ENCODE data around the gene APPBP2.

Gene APPBP2

DNA sequence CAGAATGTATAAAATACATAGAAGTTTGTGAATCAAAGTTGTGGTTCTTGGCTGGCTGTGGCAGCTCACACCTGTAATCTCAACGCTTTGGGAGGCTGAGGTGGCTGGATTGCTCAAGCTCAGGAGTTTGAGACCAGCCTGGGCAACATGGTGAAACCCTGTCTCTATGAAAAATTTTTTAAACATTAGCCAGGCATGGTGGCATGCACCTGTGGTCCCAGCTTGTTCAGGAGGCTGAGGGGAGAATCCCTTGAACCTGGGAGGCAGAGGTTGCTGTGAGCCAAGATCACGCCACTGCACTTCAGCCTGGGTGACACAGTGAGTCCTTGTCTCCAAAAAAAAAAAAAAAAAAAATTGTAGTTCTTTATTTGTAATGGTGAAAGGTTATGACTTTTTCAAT is 13.8 kb upstream of the APPBP2 start:
- no peaks in the 10 kb centered on the region for H3K4me1 ChIP-seq (ENCODE audit: control insufficient read depth, low read length)

GRCh38 chr17:60538726-60539125 is 12.7 kb upstream of the APPBP2 start:
- Histone ChIP-seq H3K4me3 (ENCODE audit: low read length) (no peak overlapping the region), H3K9me3 (ENCODE audit: control insufficient read depth, insufficient read depth, low read length) (no peaks in the 10 kb centered on the region), H3K4me1 (ENCODE audit: control insufficient read depth, low read length) (no peaks in the 10 kb centered on the region), H3K27me3 (ENCODE audit: control insufficient read depth, low read length) (no peaks in the 10 kb centered on the region), H3K9me2 (replicated peaks; ENCODE audit: control insufficient read depth, low read length) (no peaks in the 10 kb centered on the region), H3K27ac (ENCODE audit: low read depth, low read length) (no peak overlapping the region), H3K4me2 (ENCODE audit: low read length) (no peak overlapping the region), H3F3A (ENCODE audit: control insufficient read depth, insufficient read depth) (no peaks in the 10 kb centered on the region), H3K36me3 (ENCODE audit: control insufficient read depth, low read length) (no peaks in the 10 kb centered on the region), H3K79me2 (ENCODE audit: control insufficient read depth, low read length) (no peaks in the 10 kb centered on the region), H4K20me1 (ENCODE audit: control insufficient read depth, insufficient read depth, low read depth, low read length) (no peaks in the 10 kb centered on the region)
- TF ChIP-seq CTCF (IDR thresholded peaks at IDR 0.05; ENCODE audit: low read depth, low read length, poor library complexity, severe bottlenecking) (no peak), EZH2phosphoT487 (IDR thresholded peaks at IDR 0.05; ENCODE audit: borderline replicate concordance, low read length) (no peak)

More for the DNA sequence above, 13.8 kb upstream of the APPBP2 start:
- H3K36me3 ChIP-seq (ENCODE audit: control insufficient read depth, low read length): no peaks in the 10 kb centered on the region
- H3K4me3 ChIP-seq (ENCODE audit: low read length): no peak overlapping the region
- no peaks in the 10 kb centered on the region for H3K9me3 ChIP-seq (ENCODE audit: control insufficient read depth, insufficient read depth, low read length)
- H4K20me1 ChIP-seq (ENCODE audit: control insufficient read depth, insufficient read depth, low read depth, low read length): no peaks in the 10 kb centered on the region
- no peak overlapping the region for H3K4me2 ChIP-seq (ENCODE audit: low read length)
- no peaks in the 10 kb centered on the region for H3K9me2 ChIP-seq (replicated peaks; ENCODE audit: control insufficient read depth, low read length)
- no peaks in the 10 kb centered on the region for H3F3A ChIP-seq (ENCODE audit: control insufficient read depth, insufficient read depth)
- H3K27ac ChIP-seq (ENCODE audit: low read depth, low read length): no peak overlapping the region
- no peak for TF ChIP-seq CTCF (IDR thresholded peaks at IDR 0.05; ENCODE audit: low read depth, low read length, poor library complexity, severe bottlenecking)
- no peak for TF ChIP-seq EZH2phosphoT487 (IDR thresholded peaks at IDR 0.05; ENCODE audit: borderline replicate concordance, low read length)
- no peaks in the 10 kb centered on the region for H3K79me2 ChIP-seq (ENCODE audit: control insufficient read depth, low read length)
- H3K27me3 ChIP-seq (ENCODE audit: control insufficient read depth, low read length): no peaks in the 10 kb centered on the region

GRCh38 chr17:60535382-60536279 is 9.6 kb upstream of the APPBP2 start:
- Histone ChIP-seq H3K9me2 (replicated peaks; ENCODE audit: control insufficient read depth, low read length) (no peaks in the 10 kb centered on the region), H3K4me3 (ENCODE audit: low read length) (no peak overlapping the region), H3K27ac (ENCODE audit: low read depth, low read length) (no peak overlapping the region), H3K36me3 (ENCODE audit: control insufficient read depth, low read length) (no peaks in the 10 kb centered on the region), H4K20me1 (ENCODE audit: control insufficient read depth, insufficient read depth, low read depth, low read length) (no peaks in the 10 kb centered on the region), H3K4me1 (ENCODE audit: control insufficient read depth, low read length) (no peaks in the 10 kb centered on the region), H3F3A (ENCODE audit: control insufficient read depth, insufficient read depth) (no peaks in the 10 kb centered on the region), H3K27me3 (ENCODE audit: control insufficient read depth, low read length) (no peaks in the 10 kb centered on the region), H3K4me2 (ENCODE audit: low read length) (no peak overlapping the region), H3K79me2 (ENCODE audit: control insufficient read depth, low read length) (no peaks in the 10 kb centered on the region), H3K9me3 (ENCODE audit: control insufficient read depth, insufficient read depth, low read length) (no peaks in the 10 kb centered on the region)
- no peak for TF ChIP-seq EZH2phosphoT487 (IDR thresholded peaks at IDR 0.05; ENCODE audit: borderline replicate concordance, low read length)
- no peak for TF ChIP-seq CTCF (IDR thresholded peaks at IDR 0.05; ENCODE audit: low read depth, low read length, poor library complexity, severe bottlenecking)
